GM08714 (cell line): ENCODE measurements around the gene STK35.

Experiments
- H3K4me3 ChIP-seq: fragments of 200-500 bp; sonication (Bioruptor generic); 2 replicates; pipeline ENCODE4 v1.5.1; 2014; ENCODE audit warnings: mild to moderate bottlenecking, low read length, inconsistent platforms
- ZNF274 ChIP-seq: IDR thresholded peaks from 2 replicates; pipeline ENCODE4 v1.6.1; 2012; ENCODE audit warnings: mild to moderate bottlenecking, low read depth, low read length

STK35 gene

DNA sequence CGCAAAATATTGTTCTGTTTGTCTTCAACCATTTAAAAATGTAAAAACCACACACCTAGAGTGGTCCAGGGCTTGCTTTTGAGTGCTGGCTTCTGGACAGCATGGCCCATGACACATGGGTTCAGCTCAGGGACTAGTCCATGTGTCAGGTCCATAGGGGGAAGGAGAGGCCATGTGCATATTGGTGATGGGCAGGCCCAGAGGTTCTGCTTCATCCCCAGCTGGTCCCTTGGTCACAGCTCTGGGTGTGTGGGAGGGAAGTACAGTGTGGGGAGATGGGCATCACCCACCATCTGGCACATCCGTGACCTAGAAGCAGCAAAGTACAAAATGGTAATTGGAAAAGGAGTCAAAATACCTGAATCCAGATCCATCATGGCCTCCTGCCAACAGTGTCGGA lies 50.7 kb downstream of the STK35 start:
- H3K4me3 ChIP-seq: no peak overlapping the region
- TF ChIP-seq ZNF274: no peak

DNA sequence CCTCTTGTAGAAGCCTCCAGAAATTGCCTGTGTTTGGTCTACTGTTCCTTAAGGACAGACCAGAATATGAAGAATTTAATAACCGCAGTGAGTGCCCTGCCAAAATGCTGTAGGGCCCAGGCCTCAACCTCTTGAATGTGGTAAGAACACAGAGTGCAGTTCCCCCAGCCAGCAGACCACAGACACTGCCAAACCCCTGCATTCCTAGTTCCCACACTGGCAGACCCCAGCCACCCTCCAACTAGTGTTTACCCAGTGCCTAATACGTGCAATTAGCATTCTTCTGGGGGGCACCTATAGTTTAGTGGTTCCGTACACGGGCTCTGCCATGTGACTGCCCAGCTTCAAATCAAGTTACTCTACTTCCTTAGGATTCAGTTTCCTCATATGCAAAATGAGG lies 51.7 kb downstream of the STK35 start:
- no peak for TF ChIP-seq ZNF274
- no peak overlapping the region for H3K4me3 ChIP-seq

DNA sequence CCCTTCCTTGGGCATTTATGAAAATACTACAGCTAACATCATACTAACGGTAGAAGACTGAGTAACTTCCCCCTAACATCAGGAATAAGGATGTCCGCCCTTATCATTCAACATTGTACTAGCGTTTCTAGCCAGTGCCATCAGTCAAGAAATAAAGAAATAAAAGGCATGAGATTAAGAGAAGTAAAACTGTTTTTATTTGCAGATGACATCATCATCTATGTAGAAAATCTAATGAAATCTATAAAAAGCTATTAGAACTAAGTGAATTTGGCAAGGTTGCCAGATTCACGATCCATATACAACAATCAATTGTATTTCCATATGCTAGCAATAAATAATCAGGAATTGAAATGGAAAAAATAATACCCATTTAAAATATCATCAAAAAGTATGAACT lies 54.6 kb downstream of the STK35 start:
- no peak for TF ChIP-seq ZNF274
- H3K4me3 ChIP-seq: no peak overlapping the region

DNA sequence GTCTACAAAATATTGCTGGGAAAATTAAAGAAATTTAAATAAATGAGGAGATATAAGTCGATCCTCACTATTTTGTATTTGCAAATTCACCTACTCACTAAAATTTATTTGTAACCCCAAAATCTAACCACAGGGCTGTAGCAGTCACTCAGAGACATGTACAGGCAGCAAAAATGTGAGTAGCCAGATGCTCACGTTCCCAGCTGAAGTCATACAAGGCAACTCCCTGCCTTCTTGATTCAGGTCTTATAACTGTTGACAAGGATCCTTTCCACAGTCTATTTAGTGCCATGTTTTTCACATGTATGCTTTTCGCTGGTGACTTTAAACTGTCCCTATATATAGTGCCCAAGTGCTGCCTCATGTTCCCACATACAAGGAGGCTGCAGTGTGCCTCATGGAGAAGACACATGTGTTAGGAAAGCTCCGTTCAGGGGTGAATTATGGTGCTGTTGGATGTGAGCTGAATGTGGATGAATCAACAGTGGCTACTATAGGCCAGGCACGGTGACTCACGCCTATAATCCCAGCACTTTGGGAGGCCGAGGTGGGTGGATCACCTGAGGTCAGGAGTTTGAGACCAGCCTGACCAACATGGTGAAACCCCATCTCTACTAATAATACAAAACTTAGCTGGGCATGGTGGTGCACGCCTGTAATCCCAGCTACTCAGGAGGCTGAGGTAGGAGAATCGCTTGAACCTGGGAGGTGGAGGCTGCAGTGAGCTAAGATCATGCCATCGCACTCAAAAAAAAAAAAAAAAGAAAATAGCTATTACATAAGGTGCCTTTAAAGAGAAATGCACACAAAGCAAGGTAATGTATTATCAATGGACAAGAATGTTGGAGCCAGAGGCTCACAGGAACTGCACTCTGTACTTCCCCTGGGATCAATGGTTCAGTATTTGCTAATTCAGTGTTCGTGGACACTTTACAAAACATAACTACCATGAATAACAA lies 55.3 kb downstream of the STK35 start:
- TF ChIP-seq ZNF274: no peak
- H3K4me3 ChIP-seq: no peak overlapping the region

DNA sequence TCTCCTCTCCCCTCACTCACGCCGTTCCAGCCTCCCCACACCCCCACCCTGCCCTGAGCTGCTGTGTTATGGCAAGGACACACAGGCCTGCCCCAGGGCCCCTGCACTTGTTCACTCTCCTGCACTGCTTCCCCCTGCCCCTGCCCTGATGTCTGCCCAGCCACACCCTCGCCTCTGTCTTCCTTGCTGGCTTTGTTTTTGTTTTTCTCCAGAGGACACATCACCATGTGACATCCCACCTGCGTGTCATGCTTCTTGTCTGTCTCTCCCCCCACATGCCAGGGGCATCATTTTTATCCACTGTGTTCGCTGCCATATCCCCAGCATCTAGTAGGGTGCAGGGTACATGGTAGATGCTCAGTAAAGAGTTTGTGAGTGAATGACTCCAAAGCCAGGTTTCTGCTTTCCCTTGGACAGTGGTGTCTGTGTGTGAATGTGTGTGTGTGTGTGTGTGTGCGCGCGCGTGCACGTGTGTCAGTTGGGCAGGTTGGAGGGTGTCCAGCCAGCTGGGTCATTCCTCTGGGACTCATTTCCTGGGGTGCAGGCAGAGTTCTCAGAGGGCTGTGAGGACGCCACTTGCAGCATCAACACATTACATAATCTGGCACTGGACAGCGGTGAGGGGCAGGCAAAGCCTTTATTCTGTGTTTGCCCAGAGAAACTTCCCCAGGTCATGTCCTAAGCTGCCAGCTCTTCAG lies 60.6 kb downstream of the STK35 start:
- TF ChIP-seq ZNF274: no peak

DNA sequence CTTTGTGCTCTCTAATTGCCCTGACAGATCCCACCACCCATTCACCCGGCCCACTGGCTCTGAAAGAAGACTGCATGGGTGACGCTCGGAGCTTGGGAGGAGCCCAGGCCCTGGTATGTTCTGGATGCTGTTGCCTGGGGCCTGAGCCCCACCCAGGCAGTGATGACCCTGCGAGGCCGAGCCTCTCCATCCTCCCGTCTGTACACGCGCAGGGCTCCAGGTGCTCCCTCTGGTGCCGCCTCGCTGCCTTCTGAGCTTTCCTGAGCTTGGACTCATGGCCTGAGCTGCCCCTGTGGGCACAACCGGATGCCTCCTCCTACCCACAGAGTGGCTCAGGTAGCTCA lies 61.2 kb downstream of the STK35 start:
- no peak for TF ChIP-seq ZNF274

More for the DNA sequence above, 60.6 kb downstream of the STK35 start:
- no peak overlapping the region for H3K4me3 ChIP-seq

DNA sequence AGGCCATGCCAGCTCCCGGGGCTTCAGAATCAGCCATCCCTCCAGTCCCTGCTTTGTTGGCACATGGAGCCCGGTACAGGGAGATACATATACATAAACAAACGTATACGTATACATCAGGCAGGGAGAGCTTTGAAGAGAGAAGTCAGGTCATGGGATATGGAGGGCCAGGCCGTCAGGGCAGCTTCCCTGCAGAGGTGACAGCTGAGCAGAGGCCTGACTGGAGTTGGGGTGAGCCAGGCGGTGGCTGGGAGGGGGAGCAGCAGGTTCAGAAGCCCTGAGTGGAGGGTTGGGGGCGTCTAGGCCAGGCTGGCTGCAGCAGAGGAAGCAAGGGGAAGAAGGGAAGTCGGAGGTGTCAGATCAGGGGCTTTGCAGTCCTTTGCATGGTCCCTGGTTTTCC lies 61.7 kb downstream of the STK35 start:
- no peak overlapping the region for H3K4me3 ChIP-seq
- no peak for TF ChIP-seq ZNF274

More for the DNA sequence above, 61.2 kb downstream of the STK35 start:
- no peak overlapping the region for H3K4me3 ChIP-seq

DNA sequence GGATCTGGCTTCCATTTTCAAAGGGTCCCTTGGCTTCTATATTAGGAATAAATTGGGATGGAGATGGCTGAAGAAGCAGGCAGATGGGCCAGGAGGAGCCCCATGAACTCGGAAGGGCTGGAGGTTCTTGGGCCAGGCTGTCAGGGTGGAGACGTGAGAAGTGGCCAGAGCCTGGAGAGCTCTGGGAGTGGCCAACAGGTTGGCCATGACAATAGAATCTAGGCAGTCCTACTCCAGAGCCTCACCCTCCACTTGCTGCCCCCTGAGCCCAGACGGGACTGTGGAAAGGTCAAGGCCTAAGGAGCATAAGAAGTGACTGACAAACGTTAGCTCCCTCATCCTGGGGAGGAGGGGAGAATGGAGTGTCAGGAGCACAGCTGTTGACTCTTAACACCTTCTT lies 62.1 kb downstream of the STK35 start:
- no peak for TF ChIP-seq ZNF274

DNA sequence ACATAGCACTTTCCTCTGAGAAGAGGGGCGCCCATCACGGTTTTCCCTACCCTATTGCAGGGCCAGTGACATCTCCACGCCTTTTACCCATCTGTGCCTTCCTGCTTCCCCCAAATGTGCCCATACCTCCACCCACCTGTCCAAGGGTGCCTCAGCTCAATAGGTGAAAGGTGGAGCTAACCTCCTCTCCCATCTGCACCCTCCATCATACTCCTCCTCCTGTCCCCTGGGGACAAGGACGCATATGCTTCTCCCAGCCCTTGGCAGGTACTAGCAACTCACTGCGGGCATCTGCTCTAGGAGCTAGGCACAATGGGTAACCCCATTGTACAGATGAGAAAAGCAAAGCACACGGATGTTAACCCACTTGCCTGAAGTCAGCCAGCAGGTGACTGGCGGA lies 62.8 kb downstream of the STK35 start:
- TF ChIP-seq ZNF274: no peak
- no peak overlapping the region for H3K4me3 ChIP-seq

More for the DNA sequence above, 62.1 kb downstream of the STK35 start:
- no peak overlapping the region for H3K4me3 ChIP-seq

DNA sequence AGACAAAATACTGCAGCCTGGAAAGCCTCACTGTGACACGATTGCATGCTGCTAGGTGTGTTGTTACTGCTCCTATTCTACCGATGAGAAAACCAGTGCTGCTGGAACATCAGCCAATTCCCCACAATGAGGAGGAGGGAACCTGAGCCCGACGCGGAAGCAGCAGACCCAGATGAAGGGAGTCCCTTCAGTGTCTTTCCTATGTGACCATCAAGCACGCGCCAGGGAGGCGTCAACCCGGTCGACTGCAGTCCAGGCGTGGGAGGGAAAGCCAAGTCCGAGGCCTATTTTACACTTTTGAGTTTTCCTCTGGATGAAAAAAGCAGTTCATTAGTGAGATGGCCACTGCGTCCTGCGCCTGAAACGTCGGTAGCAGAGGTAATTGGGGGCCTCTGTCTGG lies 63.3 kb downstream of the STK35 start:
- TF ChIP-seq ZNF274: no peak
- H3K4me3 ChIP-seq: no peak overlapping the region

DNA sequence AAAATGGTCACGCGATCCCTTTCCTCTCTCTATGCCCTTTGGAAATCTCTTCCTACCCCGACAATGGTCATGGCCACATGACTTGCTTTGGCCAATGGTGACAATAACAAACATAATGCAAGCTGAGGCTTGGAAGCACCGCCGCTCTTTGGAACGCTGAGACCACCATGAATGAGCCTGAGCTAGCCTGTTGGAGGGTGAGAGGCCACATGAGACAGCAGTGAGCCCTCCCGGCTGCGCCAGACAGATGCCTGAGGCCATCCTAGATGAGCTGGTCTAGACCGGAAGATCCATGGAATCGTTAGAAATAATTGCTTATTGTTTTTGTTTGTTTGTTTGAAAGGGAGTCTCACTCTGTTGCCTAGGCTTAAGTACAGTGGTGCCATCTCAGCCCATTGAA lies 64.2 kb downstream of the STK35 start:
- no peak overlapping the region for H3K4me3 ChIP-seq
- no peak for TF ChIP-seq ZNF274

DNA sequence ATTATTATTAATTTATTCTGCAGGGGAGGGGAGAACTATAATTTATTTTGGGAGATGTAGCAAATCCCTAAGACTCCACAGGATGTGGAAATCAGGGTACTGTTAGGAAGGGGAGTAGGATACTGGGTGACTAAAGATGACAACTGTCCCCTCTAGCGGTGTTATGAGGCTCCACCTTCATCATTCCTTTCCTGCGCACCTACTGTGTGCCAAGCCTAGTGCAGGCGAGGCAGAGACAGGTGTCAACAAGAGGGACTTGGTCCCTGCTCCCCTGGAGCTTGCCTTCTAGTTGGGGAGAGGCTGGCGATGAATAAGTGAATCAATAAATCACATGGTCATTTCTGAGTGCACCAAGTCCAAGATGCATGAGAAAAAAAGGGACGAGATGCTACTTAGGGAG lies 65.5 kb downstream of the STK35 start:
- no peak for TF ChIP-seq ZNF274
- no peak overlapping the region for H3K4me3 ChIP-seq

DNA sequence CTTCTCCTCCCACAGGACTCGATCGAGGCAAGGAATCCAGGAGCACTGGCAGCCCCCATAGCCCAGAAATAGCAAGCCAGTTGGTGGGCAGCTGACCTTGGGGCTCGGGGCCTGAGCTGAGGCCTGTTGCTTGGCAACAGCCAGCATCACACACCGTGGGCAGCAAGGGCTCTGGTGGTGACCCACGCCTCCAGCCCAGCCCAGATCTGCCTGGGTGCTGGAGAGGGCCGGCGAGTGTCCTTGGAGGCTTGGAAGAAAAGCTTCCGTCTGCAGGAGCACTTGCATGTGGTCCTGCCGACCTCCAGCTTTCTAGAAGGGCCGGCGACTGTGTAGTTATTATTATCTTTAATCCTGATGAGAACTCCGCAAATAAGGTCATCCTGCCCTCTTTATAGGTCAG lies 67.3 kb downstream of the STK35 start:
- TF ChIP-seq ZNF274: no peak
- H3K4me3 ChIP-seq: no peak overlapping the region

DNA sequence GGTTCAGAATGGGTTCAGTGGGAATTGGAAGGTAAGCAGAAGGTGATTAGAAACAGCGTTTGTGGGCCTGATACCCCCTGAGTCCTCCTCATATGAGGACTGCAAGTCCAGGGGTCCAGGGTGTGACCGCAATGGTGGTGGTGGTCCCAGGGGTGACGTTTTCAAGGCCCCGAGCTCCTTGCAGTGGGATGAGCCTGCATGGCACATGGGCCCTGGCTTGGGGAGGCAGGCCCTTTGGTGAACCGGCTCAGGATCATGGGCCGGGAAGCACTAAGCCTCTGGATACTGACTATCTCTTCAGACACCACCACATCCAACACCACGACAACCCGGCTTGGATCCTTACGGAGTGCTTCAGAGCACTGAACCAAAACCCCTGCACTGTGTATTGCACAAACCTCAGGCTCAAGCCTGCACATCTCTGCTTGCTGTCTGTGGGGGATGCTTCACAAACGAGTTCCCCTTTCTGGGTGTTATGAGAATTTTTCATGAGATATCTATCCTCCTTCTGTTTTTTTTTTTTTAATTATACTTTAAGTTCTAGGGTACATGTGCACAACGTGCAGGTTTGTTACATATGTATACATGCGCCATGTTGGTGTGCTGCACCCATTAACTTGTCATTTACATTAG lies 67.9 kb downstream of the STK35 start:
- no peak overlapping the region for H3K4me3 ChIP-seq
- TF ChIP-seq ZNF274: no peak

DNA sequence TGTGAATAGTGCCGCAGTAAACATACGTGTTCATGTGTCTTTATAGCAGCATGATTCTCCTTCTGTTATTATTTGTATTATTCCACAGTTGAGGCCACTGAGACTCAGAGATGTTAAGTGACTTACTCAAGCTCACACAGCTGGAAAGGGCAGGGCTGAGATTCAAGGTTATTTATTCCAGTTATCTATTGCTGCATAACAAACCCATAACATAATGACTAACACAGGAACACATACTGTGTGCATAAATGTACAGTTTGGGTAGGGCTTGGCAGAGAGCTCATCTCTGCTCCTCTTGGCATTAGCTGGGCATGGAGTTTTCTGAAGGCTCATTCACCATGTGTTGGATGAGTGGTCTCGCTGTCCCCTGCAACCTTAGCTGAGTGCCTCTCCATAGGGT lies 68.8 kb downstream of the STK35 start:
- no peak for TF ChIP-seq ZNF274
- H3K4me3 ChIP-seq: no peak overlapping the region
